CD14-positive monocyte (primary cell): ENCODE data around the gene CMTM4. TPM values are rescaled to one million over a fixed set of nuclear protein-coding genes. Genes with fewer than 3 reads are reported as not detected.

Experiments
- DNase-seq, 3 donors: peaks; one replicate each; pipeline ENCODE4 v3.0.0-alpha.2; 2011 to 2022
- H2AFZ ChIP-seq: 2 replicates; pipeline ENCODE4 v1.6.0; 2012; ENCODE audit warnings: mild to moderate bottlenecking, low read depth, low read length, inconsistent platforms; ENCODE audit not compliant: insufficient read depth, poor library complexity, severe bottlenecking
- H3K27ac ChIP-seq, 2 donors: 1 replicate in 1 of 2; 2 replicates in 1 of 2; pipeline ENCODE4 v1.5.1; 2012 to 2013; ENCODE audit warnings: low read length in 2 of 2, control low read depth in 1 of 2, inconsistent platforms in 1 of 2, low read depth in 1 of 2, mild to moderate bottlenecking in 1 of 2
- H3K27me3 ChIP-seq, 2 donors: one replicate each; pipeline versions ENCODE4 v1.6.0 to v1.6.1; 2011 to 2013; ENCODE audit warnings: low read length in 2 of 2; ENCODE audit not compliant: control insufficient read depth in 2 of 2, insufficient read depth in 2 of 2
- H3K36me3 ChIP-seq, 2 donors: replicated peaks in 1 of 2; 1 replicate in 1 of 2; 2 replicates in 1 of 2; pipeline versions ENCODE4 v1.5.1 to v1.6.1; 2012 to 2013; ENCODE audit warnings: low read length in 2 of 2, control low read depth in 1 of 2, inconsistent platforms in 1 of 2, mild to moderate bottlenecking in 1 of 2; ENCODE audit not compliant: insufficient read depth in 2 of 2, control insufficient read depth in 1 of 2
- H3K4me1 ChIP-seq, 2 donors: 1 replicate in 1 of 2; 2 replicates in 1 of 2; pipeline versions ENCODE4 v1.5.1 to v1.6.1; 2012 to 2013; ENCODE audit warnings: low read length in 2 of 2, control low read depth in 1 of 2, inconsistent platforms in 1 of 2, mild to moderate bottlenecking in 1 of 2, moderate library complexity in 1 of 2; ENCODE audit not compliant: insufficient read depth in 2 of 2, control insufficient read depth in 1 of 2
- H3K4me2 ChIP-seq: replicated peaks from 2 replicates; pipeline ENCODE3; 2012; ENCODE audit warnings: low read length, moderate library complexity, mild to moderate bottlenecking; ENCODE audit not compliant: poor library complexity, severe bottlenecking; ENCODE audit errors: extremely low read depth
- H3K4me3 ChIP-seq, 3 experiments: fragments of 200-600 bp in 1 of 3; sonication (generic) in 1 of 3; replicated peaks in 1 of 3; 1 replicate in 2 of 3; 2 replicates in 1 of 3; pipeline ENCODE4 v1.5.1; 2011 to 2013; ENCODE audit warnings: low read length in 3 of 3, mild to moderate bottlenecking in 3 of 3, control low read depth in 2 of 3, low read depth in 2 of 3, inconsistent platforms in 1 of 3, moderate library complexity in 1 of 3
- H3K79me2 ChIP-seq: 2 replicates; pipeline ENCODE4 v1.6.0; 2012; ENCODE audit warnings: mild to moderate bottlenecking, control low read depth, inconsistent platforms, low read length, moderate library complexity; ENCODE audit not compliant: insufficient read depth
- H3K9ac ChIP-seq: 2 replicates; pipeline ENCODE4 v1.6.0; 2017; ENCODE audit warnings: low read length, mild to moderate bottlenecking; ENCODE audit not compliant: insufficient read depth, poor library complexity, severe bottlenecking
- H3K9me3 ChIP-seq, 2 donors: replicated peaks in 1 of 2; 1 replicate in 1 of 2; 2 replicates in 1 of 2; pipeline versions ENCODE4 v1.5.1 to v1.6.1; 2012 to 2013; ENCODE audit warnings: low read length in 2 of 2, control low read depth in 1 of 2; ENCODE audit not compliant: control insufficient read depth in 1 of 2, insufficient read depth in 1 of 2
- H4K20me1 ChIP-seq: 2 replicates; pipeline ENCODE4 v1.6.0; 2012; ENCODE audit warnings: mild to moderate bottlenecking, low read length, control low read depth, moderate library complexity; ENCODE audit not compliant: insufficient read depth
- H3K27ac Mint-ChIP-seq, 7 donors: one replicate each; pipeline ENCODE4 v1.8.0; 2020; ENCODE audit warnings: mild to moderate bottlenecking in 7 of 7, mixed read lengths in 7 of 7, moderate library complexity in 6 of 7, inconsistent platforms in 2 of 7
- H3K27me3 Mint-ChIP-seq, 3 donors: one replicate each; pipeline ENCODE4 v1.8.0; 2021 to 2022; ENCODE audit warnings: low read depth in 3 of 3, mild to moderate bottlenecking in 3 of 3, mixed read lengths in 3 of 3, moderate library complexity in 3 of 3, inconsistent platforms in 1 of 3
- H3K36me3 Mint-ChIP-seq, 2 donors: one replicate each; pipeline ENCODE4 v1.8.0; 2020; ENCODE audit warnings: mixed read lengths in 2 of 2, inconsistent platforms in 1 of 2, mild to moderate bottlenecking in 1 of 2
- H3K4me1 Mint-ChIP-seq: one replicate; pipeline ENCODE4 v1.8.0; 2020; ENCODE audit warnings: mild to moderate bottlenecking, mixed read lengths
- H3K4me3 Mint-ChIP-seq, 2 donors: one replicate each; pipeline ENCODE4 v1.8.0; 2020; ENCODE audit warnings: mild to moderate bottlenecking in 2 of 2, mixed read lengths in 2 of 2, moderate library complexity in 1 of 2
- H3K9me3 Mint-ChIP-seq, 7 donors: one replicate each; pipeline ENCODE4 v1.8.0; 2020 to 2022; ENCODE audit warnings: mixed read lengths in 7 of 7, mild to moderate bottlenecking in 6 of 7, moderate library complexity in 6 of 7, inconsistent platforms in 2 of 7
- WGBS: methylation state at CpG from one replicate; pipeline ENCODE4 v1.1.5; 2013; ENCODE audit warnings: missing lambda C conversion rate; ENCODE audit not compliant: insufficient coverage; 5-methylcytosine and 5-hydroxymethylcytosine counted together
- intact Hi-C, 2 donors: fragments of 100-400 bp; cut with micrococcal nuclease; formaldehyde crosslinking; loops; one replicate each; pipeline versions ENCODE4 v1.15.0 to v1.15.1; 2023
- polyA plus RNA-seq, 3 donors: library from polyadenylated mRNA; depleted of rRNA in 1 of 3; unstranded in 2 of 3; stranded (reverse) in 1 of 3; fragments of 300-500 nt in 2 of 3; fragments of >200 nt in 1 of 3; fragmentation: Illumina TruSeq in 2 of 3; gene quantifications; 1 replicate in 2 of 3; 2 replicates in 1 of 3; pipeline ENCODE4 v1.2.3, GENCODE V29; 2012 to 2021
- TF ChIP-seq, protein P1 (sequence below): fragments of 200-600 bp; IDR thresholded peaks from one replicate; pipeline ENCODE4 v1.8.0; 2022; ENCODE audit warnings: antibody characterized with exemption, mild to moderate bottlenecking

Gene CMTM4
- polyA plus RNA-seq, 3 donors = 0.41 to 21.2 (median 0.45) TPM

GRCh38 chr16:66741950-66742808, 45.6 kb upstream of the CMTM4 start:
- Mint-ChIP-seq H3K27me3 (peaks cover 0 to 3% (median 0%) of the 10 kb centered on the region in 3 donors), H3K36me3 (peaks cover 30 to 71% of the 10 kb centered on the region in 2 donors)
- H3K79me2 ChIP-seq = peaks cover 60% of the 10 kb centered on the region

More at GRCh38 chr16:66741950-66742808, 45.6 kb upstream of the CMTM4 start:
- peak overlapping the region; percentile 29 for H3K9ac ChIP-seq
- H3K4me2 ChIP-seq = peak overlapping the region; percentile 58
- H3K27ac ChIP-seq = peak overlapping the region; percentile 12 to 70
- H2AFZ ChIP-seq = no peak overlapping the region
- Mint-ChIP-seq H3K4me3 (peak overlapping the region; percentile 52 to 54), H3K4me1 (peaks cover 52% of the 10 kb centered on the region), H3K27ac (peak overlapping the region; percentile 54 to 92 (median 80)), H3K9me3 (no peaks in the 10 kb centered on the region)
- H3K9me3 ChIP-seq = no peaks in the 10 kb centered on the region
- H3K4me3 ChIP-seq = peak overlapping the region in 1 of 3 experiments; percentile 35
- H3K4me1 ChIP-seq = peaks cover 64 to 67% of the 10 kb centered on the region in 2 donors
- intact Hi-C loops = loop anchor here in 1 of 2 donors (10.0 kb wide), 1 partner anchor 337 kb away; no protein-coding TSS in a partner anchor
- no peak for DNase-seq
- no peaks in the 10 kb centered on the region for H3K27me3 ChIP-seq
- peaks cover 42% of the 10 kb centered on the region for H4K20me1 ChIP-seq
- H3K36me3 ChIP-seq = peaks cover 32 to 57% of the 10 kb centered on the region in 2 donors
- TF ChIP-seq, protein P1, sequence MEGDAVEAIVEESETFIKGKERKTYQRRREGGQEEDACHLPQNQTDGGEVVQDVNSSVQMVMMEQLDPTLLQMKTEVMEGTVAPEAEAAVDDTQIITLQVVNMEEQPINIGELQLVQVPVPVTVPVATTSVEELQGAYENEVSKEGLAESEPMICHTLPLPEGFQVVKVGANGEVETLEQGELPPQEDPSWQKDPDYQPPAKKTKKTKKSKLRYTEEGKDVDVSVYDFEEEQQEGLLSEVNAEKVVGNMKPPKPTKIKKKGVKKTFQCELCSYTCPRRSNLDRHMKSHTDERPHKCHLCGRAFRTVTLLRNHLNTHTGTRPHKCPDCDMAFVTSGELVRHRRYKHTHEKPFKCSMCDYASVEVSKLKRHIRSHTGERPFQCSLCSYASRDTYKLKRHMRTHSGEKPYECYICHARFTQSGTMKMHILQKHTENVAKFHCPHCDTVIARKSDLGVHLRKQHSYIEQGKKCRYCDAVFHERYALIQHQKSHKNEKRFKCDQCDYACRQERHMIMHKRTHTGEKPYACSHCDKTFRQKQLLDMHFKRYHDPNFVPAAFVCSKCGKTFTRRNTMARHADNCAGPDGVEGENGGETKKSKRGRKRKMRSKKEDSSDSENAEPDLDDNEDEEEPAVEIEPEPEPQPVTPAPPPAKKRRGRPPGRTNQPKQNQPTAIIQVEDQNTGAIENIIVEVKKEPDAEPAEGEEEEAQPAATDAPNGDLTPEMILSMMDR = no peak
- 58% methylated on average over 6 of the region's 10 CpGs for WGBS
